Uterus (tissue), 2 donors: ENCODE measurements around the gene KDM4C.

ENCODE experiments used
- CTCF ChIP-seq, 4 experiments: fragments of 200-600 bp in 2 of 4; fragments of 450-650 bp in 2 of 4; sonication (generic) in 2 of 4; IDR thresholded peaks; one replicate each; pipeline ENCODE4 v1.5.1; 2016 to 2019; ENCODE audit warnings: antibody characterized with exemption in 4 of 4, mild to moderate bottlenecking in 2 of 4, moderate library complexity in 1 of 4
- POLR2A ChIP-seq, 2 donors: fragments of 450-650 bp; IDR thresholded peaks; one replicate each; pipeline ENCODE4 v1.6.1; 2016; ENCODE audit warnings: antibody characterized with exemption in 2 of 2, mild to moderate bottlenecking in 1 of 2, moderate library complexity in 1 of 2

- TF ChIP-seq POLR2A (IDR thresholded peaks at IDR 0.05) (no peak), CTCF (IDR thresholded peaks at IDR 0.05) (no peak)
These were observed 33.1 kb downstream of the KDM4C start for GRCh38 chr9:6790866-6791265.
